Vagina (tissue), 2 donors: ENCODE measurements around the gene PACRG.

Experiments used
- CTCF ChIP-seq, 3 experiments: fragments of 450-650 bp in 2 of 3; fragments of 200-600 bp in 1 of 3; sonication (generic) in 1 of 3; IDR thresholded peaks; one replicate each; pipeline ENCODE4 v1.5.1; 2017 to 2019; ENCODE audit warnings: antibody characterized with exemption in 3 of 3, mild to moderate bottlenecking in 2 of 3, moderate library complexity in 2 of 3
- POLR2A ChIP-seq, 2 donors: fragments of 450-650 bp; IDR thresholded peaks; one replicate each; pipeline ENCODE4 v1.6.1; 2017; ENCODE audit warnings: antibody characterized with exemption in 2 of 2, mild to moderate bottlenecking in 2 of 2, moderate library complexity in 2 of 2
- POLR2AphosphoS5 ChIP-seq, 2 donors: sonication (generic); formaldehyde crosslinking; IDR thresholded peaks; one replicate each; pipeline ENCODE4 v1.9.0; 2017; ENCODE audit warnings: antibody characterized with exemption in 2 of 2, mild to moderate bottlenecking in 2 of 2, low read depth in 1 of 2; ENCODE audit not compliant: insufficient read depth in 1 of 2

GRCh38 chr6:163226181-163226835 lies 498.5 kb downstream of the PACRG start:
- TF ChIP-seq CTCF (IDR thresholded peaks at IDR 0.05) (no peak), POLR2A (IDR thresholded peaks at IDR 0.05) (no peak), POLR2AphosphoS5 (IDR thresholded peaks at IDR 0.05; ENCODE audit: insufficient read depth in 1 of 2, low read depth in 1 of 2) (no peak)
